Measurements from ENCODE around the gene BECN2.

DNA sequence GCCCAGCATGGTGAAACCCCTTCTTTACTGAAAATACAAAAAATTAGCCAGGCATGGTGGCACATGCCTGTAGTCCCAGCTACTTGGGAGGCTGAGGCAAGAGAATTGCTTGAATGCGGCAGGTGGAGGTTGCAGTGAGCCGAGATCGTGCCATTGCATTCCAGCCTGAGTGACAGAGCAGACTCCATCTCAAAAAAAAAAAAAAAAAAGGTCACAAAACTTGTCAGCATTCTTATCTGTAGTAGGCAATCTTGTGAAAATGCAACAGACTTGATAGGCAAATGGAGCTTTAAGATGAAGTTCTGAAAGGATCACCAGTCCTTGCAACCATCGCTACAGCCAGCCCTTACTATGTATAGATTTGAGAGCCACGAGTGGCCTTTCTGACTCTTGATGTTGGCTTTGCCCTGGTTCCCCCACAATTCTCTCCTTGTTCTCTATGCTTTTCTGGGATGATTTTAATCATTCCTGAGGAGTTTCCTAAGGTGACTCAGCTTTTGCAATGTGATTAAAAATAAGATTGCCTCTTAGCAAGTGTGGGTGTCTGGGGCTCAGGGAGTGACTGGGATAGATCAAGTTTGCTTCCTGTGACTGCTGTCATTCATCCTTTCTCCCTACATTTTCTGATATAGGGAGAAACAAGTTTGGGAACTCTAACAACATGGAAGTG is 48.4 kb downstream of the BECN2 start:
- TF ChIP-seq, protein P1, sequence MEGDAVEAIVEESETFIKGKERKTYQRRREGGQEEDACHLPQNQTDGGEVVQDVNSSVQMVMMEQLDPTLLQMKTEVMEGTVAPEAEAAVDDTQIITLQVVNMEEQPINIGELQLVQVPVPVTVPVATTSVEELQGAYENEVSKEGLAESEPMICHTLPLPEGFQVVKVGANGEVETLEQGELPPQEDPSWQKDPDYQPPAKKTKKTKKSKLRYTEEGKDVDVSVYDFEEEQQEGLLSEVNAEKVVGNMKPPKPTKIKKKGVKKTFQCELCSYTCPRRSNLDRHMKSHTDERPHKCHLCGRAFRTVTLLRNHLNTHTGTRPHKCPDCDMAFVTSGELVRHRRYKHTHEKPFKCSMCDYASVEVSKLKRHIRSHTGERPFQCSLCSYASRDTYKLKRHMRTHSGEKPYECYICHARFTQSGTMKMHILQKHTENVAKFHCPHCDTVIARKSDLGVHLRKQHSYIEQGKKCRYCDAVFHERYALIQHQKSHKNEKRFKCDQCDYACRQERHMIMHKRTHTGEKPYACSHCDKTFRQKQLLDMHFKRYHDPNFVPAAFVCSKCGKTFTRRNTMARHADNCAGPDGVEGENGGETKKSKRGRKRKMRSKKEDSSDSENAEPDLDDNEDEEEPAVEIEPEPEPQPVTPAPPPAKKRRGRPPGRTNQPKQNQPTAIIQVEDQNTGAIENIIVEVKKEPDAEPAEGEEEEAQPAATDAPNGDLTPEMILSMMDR (IDR thresholded peaks at IDR 0.05) = no peak
- TF ChIP-seq POLR2A (IDR thresholded peaks at IDR 0.05) (no peak), EP300 (IDR thresholded peaks at IDR 0.05) (no peak), POLR2AphosphoS5 (IDR thresholded peaks at IDR 0.05) (no peak)

Data from gastroesophageal sphincter (tissue), 3 donors.